ENCODE measurements around the gene YY1AP1.
A peak's percentile ranks its signal among the peaks of the same experiment; 100 is the strongest.
"Not testable (repeated sequence)": the region's sequence is repeated elsewhere in the genome, so short reads cannot be mapped to it uniquely, and the experiment has no call there.

Gene YY1AP1

DNA sequence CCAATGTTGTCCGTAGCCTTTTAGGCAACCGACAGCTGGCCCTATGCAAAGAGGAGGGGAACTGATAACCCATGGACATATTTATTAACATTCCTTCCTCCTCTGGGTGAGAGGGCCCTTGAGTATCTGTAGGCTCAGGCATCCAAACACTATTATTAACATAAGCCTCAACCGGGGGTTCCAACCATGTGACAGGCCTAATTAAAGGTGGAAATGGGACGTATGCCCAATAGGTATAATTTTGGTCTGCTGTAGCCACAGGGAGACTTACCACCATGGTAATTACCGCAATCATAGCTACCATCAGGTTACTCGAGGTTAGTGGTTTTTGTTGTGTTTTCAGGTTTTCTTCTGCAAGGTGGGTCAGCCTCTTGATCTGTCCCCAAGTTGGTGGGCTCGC is 5.6 kb upstream of the YY1AP1 start:
- DNase-seq, result no peak

- no peak for DNase-seq
These were observed 3.5 kb upstream of the YY1AP1 start for GRCh38 chr1:155691992-155692528.

DNA sequence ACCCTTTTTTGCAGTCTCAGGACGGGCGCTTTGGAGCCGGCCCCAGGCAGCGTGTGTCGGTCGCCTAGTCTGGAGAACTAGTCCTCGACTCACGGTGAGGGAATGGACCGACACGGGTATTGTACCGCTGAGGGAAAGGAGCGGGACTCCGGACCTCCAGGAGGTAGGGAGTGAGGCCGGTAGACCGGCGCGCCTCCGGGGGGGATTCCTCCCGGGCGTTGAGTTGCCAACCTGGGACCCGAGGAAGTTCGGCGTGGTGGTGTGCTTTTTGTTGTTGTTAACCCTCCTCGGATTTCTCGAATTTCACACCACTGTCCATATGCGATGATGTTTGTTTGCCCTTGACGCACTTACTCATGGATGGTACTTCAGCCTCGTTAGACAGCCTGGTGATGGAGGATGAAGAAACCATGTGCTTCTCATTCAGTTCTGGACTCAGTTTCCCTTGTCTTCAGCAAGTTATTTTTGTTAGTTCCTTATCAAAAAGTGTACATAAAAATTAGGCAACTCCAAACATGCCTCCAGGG is 570 bp upstream of the YY1AP1 start, which contains the start of gene DAP3:
DAP3 (plus strand) TSS at position 11 of the 527 bp plus-strand sequence. CDS start 20,689 bp downstream, outside the sequence.
- not testable (repeated sequence) for DNase-seq

GRCh38 chr1:155687705-155688323 is 760 bp downstream of the YY1AP1 start:
- DNase-seq, result not testable (repeated sequence)

GRCh38 chr1:155681776-155682175 is 6.8 kb downstream of the YY1AP1 start:
- no peak for DNase-seq

- no peak for DNase-seq
These were observed 8.0 kb downstream of the YY1AP1 start for GRCh38 chr1:155680531-155680930.

- DNase-seq, result not testable (repeated sequence)
These were observed 9.6 kb downstream of the YY1AP1 start for GRCh38 chr1:155678992-155679391.

- DNase-seq, result no peak
These were observed 10.5 kb downstream of the YY1AP1 start for GRCh38 chr1:155678027-155678426.

GRCh38 chr1:155673003-155673402 is 15.6 kb downstream of the YY1AP1 start:
- DNase-seq, result peak; percentile 33

GRCh38 chr1:155671750-155672149 is 16.8 kb downstream of the YY1AP1 start:
- DNase-seq, result no peak

GRCh38 chr1:155669233-155670162 is 19.1 kb downstream of the YY1AP1 start:
- DNase-seq, result peak; percentile 15

GRCh38 chr1:155661239-155661638 is 27.3 kb downstream of the YY1AP1 start:
- not testable (repeated sequence) for DNase-seq

DNA sequence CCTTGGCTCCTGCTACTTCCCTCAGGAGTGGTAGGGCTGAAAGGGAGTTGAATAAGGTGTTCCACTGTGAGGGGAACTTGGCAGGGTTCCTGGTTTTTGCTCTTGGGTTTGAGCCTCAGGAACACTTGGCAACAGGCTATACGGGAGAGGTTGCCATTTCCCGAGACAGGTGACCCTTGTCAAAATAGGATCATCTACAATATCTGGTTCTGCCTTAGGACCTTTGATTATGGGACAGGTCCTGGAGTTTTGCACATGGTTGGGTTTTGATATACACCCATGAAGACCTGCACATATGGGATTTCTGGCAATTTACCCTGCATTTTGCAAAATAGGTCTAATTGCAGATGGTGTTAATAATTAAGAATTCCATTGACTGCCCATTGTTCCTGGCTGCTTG is 31.1 kb downstream of the YY1AP1 start:
- DNase-seq, result no peak

- DNase-seq, result no peak
These were observed 35.6 kb downstream of the YY1AP1 start for GRCh38 chr1:155652951-155653350.

- no peak for DNase-seq
These were observed 36.5 kb downstream of the YY1AP1 start for GRCh38 chr1:155651861-155652661.

- DNase-seq, result no peak
These were observed 38.3 kb downstream of the YY1AP1 start for GRCh38 chr1:155650231-155650757.

DNA sequence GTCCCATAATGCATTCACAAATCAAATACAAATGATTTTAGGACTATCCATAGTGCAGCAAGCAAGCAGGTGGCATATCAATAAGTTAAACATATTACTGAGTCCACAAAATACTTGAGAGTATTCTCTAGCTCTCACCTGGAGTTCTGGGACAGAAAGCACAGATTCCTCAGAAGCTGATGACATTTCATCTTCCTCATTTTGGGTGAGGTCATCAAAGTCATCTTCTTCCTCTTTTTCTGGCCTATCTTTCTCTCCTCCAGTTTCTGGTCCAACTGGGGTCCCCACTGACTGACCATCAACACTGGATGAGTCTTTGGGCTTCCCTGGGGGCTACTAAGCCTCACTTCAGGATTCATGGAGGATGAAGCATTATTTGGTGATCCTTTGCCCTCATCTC is 38.9 kb downstream of the YY1AP1 start:
- no peak for DNase-seq

- DNase-seq, result no peak
These were observed 40.1 kb downstream of the YY1AP1 start for GRCh38 chr1:155648207-155649147.

- no peak for DNase-seq
These were observed 42.3 kb downstream of the YY1AP1 start for GRCh38 chr1:155646307-155646706.

DNA sequence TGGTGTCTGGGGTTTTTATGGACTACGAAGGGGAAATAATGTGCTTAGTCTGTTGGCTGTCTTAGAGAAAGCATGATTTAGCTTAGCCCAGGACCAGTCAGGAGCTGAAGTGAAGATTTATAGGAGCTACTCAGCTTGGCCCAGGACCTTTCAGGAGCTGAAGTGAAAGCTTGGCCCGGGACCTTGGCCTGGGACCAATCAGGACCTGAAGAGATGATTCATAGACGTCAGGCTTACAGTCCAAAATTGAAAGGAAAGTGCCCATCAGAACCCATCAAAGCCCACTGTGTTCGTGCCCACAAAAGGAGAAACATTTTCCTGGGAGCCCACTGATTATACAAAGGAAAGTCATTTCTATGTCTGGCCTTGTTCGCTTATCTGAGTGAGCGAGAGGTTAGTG is 42.9 kb downstream of the YY1AP1 start:
- no peak for DNase-seq

GRCh38 chr1:155645034-155645598 is 43.5 kb downstream of the YY1AP1 start:
- DNase-seq, result no peak
